ENCODE data around the gene QKI. TPM values are rescaled to one million over a fixed set of nuclear protein-coding genes. Genes with fewer than 3 reads are reported as not detected.

Gene QKI
- total and polyA plus RNA-seq, 2 of the 8 experiments (the other 6 are each of a cell fraction or from before 2014, with no cell fraction given): 181 to 183 TPM

DNA sequence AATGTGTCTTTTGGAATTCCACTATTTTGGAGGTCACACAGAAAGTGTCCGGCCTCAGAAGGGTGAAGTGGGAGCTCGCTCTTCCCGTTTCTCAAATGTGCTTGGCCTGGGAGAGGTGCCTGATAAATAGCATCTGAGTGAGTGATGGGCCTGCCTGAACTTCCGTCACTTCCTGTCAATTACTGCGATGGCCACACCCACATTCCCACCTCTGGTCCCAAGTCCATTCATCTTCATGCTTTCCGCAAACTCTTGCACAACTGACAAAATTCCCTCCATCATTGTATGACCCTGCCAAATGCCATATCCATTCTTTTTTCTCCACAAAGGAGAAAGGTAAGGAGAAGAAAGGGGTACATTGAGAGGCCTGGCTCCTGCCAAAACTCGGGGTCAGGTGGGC lies 169.0 kb downstream of the QKI start:
- Histone ChIP-seq H3K9ac (replicated peaks in 1 of 4; ENCODE audit: extremely low read depth in 1 of 4, low read depth in 3 of 4, low read length in 3 of 4) (no peak overlapping the region), H3K4ac (replicated peaks; ENCODE audit: insufficient read length, low read depth, low read length) (no peak overlapping the region), H4K91ac (replicated peaks; ENCODE audit: insufficient read length, low read length) (no peak overlapping the region), H2AFZ (ENCODE audit: low read length) (no peak overlapping the region), H3K18ac (ENCODE audit: extremely low read depth, low read length) (no peak overlapping the region), H2BK120ac (replicated peaks; ENCODE audit: low read depth, low read length) (no peak overlapping the region), H2BK20ac (ENCODE audit: low read length) (no peak overlapping the region), H3K27ac (ENCODE audit: low read depth, low read length) (no peak overlapping the region), H3K4me3 (ENCODE audit: extremely low read depth in 1 of 4, insufficient read depth in 2 of 4, low read depth in 3 of 4, low read length in 4 of 4) (no peak overlapping the region), H3K79me1 (ENCODE audit: low read depth, low read length) (no peaks in the 10 kb centered on the region), H3K36me3 (ENCODE audit: control insufficient read depth in 2 of 4, insufficient read depth in 4 of 4, low read length in 3 of 4) (no peaks in the 10 kb centered on the region), H3K14ac (ENCODE audit: insufficient read length) (no peak overlapping the region), H3K79me2 (ENCODE audit: control insufficient read depth in 1 of 2, insufficient read depth in 2 of 2, low read length in 2 of 2) (no peaks in the 10 kb centered on the region), H3K4me1 (replicated peaks in 1 of 4; ENCODE audit: control insufficient read depth in 3 of 4, insufficient read depth in 4 of 4, low read length in 3 of 4) (peaks cover 0 to 8% (median 5%) of the 10 kb centered on the region in 4 experiments; a peak in 5 of 7 replicates), H2BK12ac (ENCODE audit: low read depth, low read length) (no peak overlapping the region), H3K23ac (ENCODE audit: insufficient read length) (no peak overlapping the region), H3K4me2 (ENCODE audit: insufficient read depth in 1 of 2, low read depth in 2 of 2, low read length in 2 of 2) (no peak overlapping the region), H4K8ac (ENCODE audit: extremely low read depth, insufficient read depth, low read length) (no peak overlapping the region), H2BK15ac (ENCODE audit: low read length) (no peak overlapping the region), H3K9me3 (ENCODE audit: insufficient read depth in 2 of 2, low read depth in 1 of 2, low read length in 1 of 2) (no peaks in the 10 kb centered on the region), H2BK5ac (ENCODE audit: low read depth, low read length) (no peak overlapping the region), H2AK5ac (ENCODE audit: low read depth, low read length) (no peak overlapping the region), H3K56ac (replicated peaks; ENCODE audit: insufficient read length, low read depth, low read length) (no peak overlapping the region), H3K23me2 (ENCODE audit: low read depth, low read length) (no peaks in the 10 kb centered on the region), H3K27me3 (replicated peaks in 1 of 4; ENCODE audit: control insufficient read depth in 3 of 4, extremely low read depth in 1 of 4, insufficient read depth in 3 of 4, low read length in 3 of 4) (no peaks in the 10 kb centered on the region), H4K20me1 (replicated peaks in 1 of 2; ENCODE audit: control insufficient read depth in 1 of 2, insufficient read depth in 2 of 2, low read length in 2 of 2) (no peaks in the 10 kb centered on the region), H4K5ac (ENCODE audit: insufficient read length, low read depth, low read length) (no peak overlapping the region)
- DNase-seq (ENCODE audit: low read depth in 1 of 2, low spot score in 2 of 2) (no peak), FAIRE-seq (no peak)
- TF ChIP-seq HDAC6 (IDR thresholded peaks at IDR 0.05; ENCODE audit: low read depth, low read length) (no peak), TAF1 (IDR thresholded peaks at IDR 0.05; ENCODE audit: low read depth, low read length) (no peak), POLR2AphosphoS5 (IDR thresholded peaks at IDR 0.05; ENCODE audit: low read depth, low read length) (no peak), GABPA (IDR thresholded peaks at IDR 0.05; ENCODE audit: borderline replicate concordance, insufficient read depth, low read length) (no peak), RAD21 (IDR thresholded peaks at IDR 0.05 in 1 of 2, conservative IDR thresholded peaks at IDR 0.05 in 1 of 2; ENCODE audit: low read depth in 2 of 2, low read length in 2 of 2) (no peak), CTBP2 (IDR thresholded peaks at IDR 0.05; ENCODE audit: borderline replicate concordance, insufficient read depth, insufficient read length, low read length) (no peak), TCF12 (IDR thresholded peaks at IDR 0.05; ENCODE audit: low read depth, low read length) (no peak), RBBP5 (IDR thresholded peaks at IDR 0.05; ENCODE audit: borderline replicate concordance, low read depth, low read length) (no peak), YY1 (IDR thresholded peaks at IDR 0.05; ENCODE audit: low read depth, low read length) (no peak), KDM1A (IDR thresholded peaks at IDR 0.05; ENCODE audit: borderline replicate concordance, low read length) (no peak), BACH1 (IDR thresholded peaks at IDR 0.05; ENCODE audit: low read length) (no peak), JUN (IDR thresholded peaks at IDR 0.05; ENCODE audit: low read depth, low read length) (no peak)
- CTCF ChIA-PET (ENCODE audit: partially characterized antibody): interaction anchor here (1.0 kb wide), 1 partner anchor 48 kb away, joined by 3 read pairs; no protein-coding TSS in a partner anchor
- POLR2A ChIA-PET (ENCODE audit: partially characterized antibody): interaction anchor here (0.6 to 0.7 kb wide), 3 partner anchors 14 to 1318 kb away, joined by 3 read pairs; no protein-coding TSS in a partner anchor
- 89% methylated on average over 7 of the region's 7 CpGs; no CpG with 5 or more reads in 1 of the 2 experiments for WGBS, 2 experiments (ENCODE audit: extremely low coverage in 1 of 2, insufficient coverage in 1 of 2, insufficient read length in 1 of 2, insufficient replicate concordance in 2 of 2, low coverage in 1 of 2, low lambda C conversion rate in 2 of 2, missing lambda C conversion rate in 1 of 2)
